Testis (tissue), 3 donors: ENCODE measurements around the gene TPSAB1. TPM values are rescaled to one million over a fixed set of nuclear protein-coding genes. Genes with fewer than 3 reads are reported as not detected.

Experiments used
- DNase-seq: peaks from one replicate; pipeline ENCODE4 v3.0.0-alpha.2; 2019
- H3K27ac ChIP-seq, 2 donors: fragments of 200-600 bp; sonication (generic); one replicate each; pipeline ENCODE4 v1.5.1; 2019
- H3K27me3 ChIP-seq: fragments of 200-600 bp; sonication (generic); one replicate; pipeline ENCODE4 v1.5.1; 2019
- H3K36me3 ChIP-seq: fragments of 200-600 bp; sonication (generic); one replicate; pipeline ENCODE4 v1.5.1; 2017; ENCODE audit warnings: low read depth; ENCODE audit errors: missing control alignments
- H3K4me1 ChIP-seq: fragments of 200-600 bp; sonication (generic); one replicate; pipeline ENCODE4 v1.5.1; 2019
- H3K4me3 ChIP-seq, 2 donors: fragments of 200-600 bp; sonication (generic); one replicate each; pipeline ENCODE4 v1.5.1; 2017 to 2019
- H3K9me3 ChIP-seq: fragments of 200-600 bp; sonication (generic); one replicate; pipeline ENCODE4 v1.5.1; 2017
- POLR2A ChIP-seq: fragments of 450-650 bp; IDR thresholded peaks from one replicate; pipeline ENCODE4 v1.6.1; 2017; ENCODE audit warnings: antibody characterized with exemption, mild to moderate bottlenecking, moderate library complexity
- WGBS, 2 donors: methylation state at CpG; one replicate each; pipeline ENCODE4 v1.1.5; 2018; 5-methylcytosine and 5-hydroxymethylcytosine counted together
- intact Hi-C: fragments of 100-400 bp; cut with DNase I; formaldehyde crosslinking; loops from one replicate; pipeline ENCODE4 v1.15.1; 2023; ENCODE audit warnings: low total_unique reads
- polyA plus RNA-seq: library from polyadenylated mRNA; stranded (reverse); fragments of 350-450 nt; fragmentation: Illumina TruSeq; extraction: RNeasy Lipid Tissue Mini Kit (QIAGEN cat#74804); gene quantifications from one replicate; pipeline ENCODE4 v1.2.3, GENCODE V29; 2014; ENCODE audit warnings: low read depth, low replicate concordance; ENCODE audit not compliant: insufficient read depth
- total RNA-seq, 2 donors: library from RNA; depleted of rRNA; stranded (reverse); fragments of >200 nt; gene quantifications; one replicate each; pipeline ENCODE4 v1.2.3, GENCODE V29; 2016
- TF ChIP-seq, protein P1 (sequence below), 3 experiments: fragments of 450-650 bp in 2 of 3; fragments of 200-600 bp in 1 of 3; sonication (generic) in 1 of 3; IDR thresholded peaks; one replicate each; pipeline ENCODE4 v1.5.1; 2016 to 2019; ENCODE audit warnings: antibody characterized with exemption in 3 of 3, mild to moderate bottlenecking in 2 of 3, moderate library complexity in 1 of 3

TPSAB1 gene
- total and polyA plus RNA-seq, 3 donors from 2014 or later = 11.7 to 32.0 (median 12.2) TPM

DNA sequence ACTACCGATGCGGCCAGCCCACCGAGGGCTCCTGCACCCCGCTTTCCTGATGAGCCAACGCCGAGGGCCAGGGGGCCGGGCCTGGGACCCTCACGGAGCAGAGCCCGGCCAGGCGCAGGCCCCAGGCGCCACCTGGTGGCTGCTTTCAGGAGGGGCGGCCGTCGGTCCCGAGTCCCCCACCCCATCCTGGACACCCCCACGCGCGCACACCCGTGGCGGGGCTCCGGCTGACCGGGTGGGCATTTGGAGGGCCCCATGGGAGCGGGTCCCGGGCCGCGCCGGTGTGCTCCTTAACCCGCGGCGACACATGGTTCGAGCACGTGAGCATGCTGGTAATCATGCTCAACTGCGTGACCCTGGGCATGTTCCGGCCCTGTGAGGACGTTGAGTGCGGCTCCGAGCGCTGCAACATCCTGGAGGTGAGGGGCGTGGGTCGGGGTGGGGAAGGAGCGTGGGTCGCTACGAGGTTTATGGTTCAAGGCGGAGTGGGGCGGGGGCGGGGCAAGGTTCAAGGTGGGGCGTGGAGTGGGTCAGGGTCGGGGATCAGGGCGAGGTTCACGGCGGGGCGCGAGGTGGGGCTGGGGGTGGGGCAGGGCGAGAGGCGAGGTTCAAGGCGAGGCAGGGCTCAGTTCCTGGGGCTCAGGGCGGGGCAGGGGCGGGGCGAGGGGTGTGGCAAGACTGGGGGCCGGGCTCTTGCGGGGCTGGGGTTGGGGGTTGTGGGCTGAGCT, 45.7 kb upstream of the TPSAB1 start:
- no peaks in the 10 kb centered on the region for H3K4me1 ChIP-seq
- H3K4me3 ChIP-seq = no peak overlapping the region
- DNase-seq = no peak
- TF ChIP-seq POLR2A = no peak
- TF ChIP-seq, protein P1, sequence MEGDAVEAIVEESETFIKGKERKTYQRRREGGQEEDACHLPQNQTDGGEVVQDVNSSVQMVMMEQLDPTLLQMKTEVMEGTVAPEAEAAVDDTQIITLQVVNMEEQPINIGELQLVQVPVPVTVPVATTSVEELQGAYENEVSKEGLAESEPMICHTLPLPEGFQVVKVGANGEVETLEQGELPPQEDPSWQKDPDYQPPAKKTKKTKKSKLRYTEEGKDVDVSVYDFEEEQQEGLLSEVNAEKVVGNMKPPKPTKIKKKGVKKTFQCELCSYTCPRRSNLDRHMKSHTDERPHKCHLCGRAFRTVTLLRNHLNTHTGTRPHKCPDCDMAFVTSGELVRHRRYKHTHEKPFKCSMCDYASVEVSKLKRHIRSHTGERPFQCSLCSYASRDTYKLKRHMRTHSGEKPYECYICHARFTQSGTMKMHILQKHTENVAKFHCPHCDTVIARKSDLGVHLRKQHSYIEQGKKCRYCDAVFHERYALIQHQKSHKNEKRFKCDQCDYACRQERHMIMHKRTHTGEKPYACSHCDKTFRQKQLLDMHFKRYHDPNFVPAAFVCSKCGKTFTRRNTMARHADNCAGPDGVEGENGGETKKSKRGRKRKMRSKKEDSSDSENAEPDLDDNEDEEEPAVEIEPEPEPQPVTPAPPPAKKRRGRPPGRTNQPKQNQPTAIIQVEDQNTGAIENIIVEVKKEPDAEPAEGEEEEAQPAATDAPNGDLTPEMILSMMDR (IDR thresholded peaks at IDR 0.05) = peak; percentile 81 to 88 (median 84)
- H3K36me3 ChIP-seq = no peaks in the 10 kb centered on the region
- no peaks in the 10 kb centered on the region for H3K27me3 ChIP-seq
- H3K9me3 ChIP-seq = no peaks in the 10 kb centered on the region
- WGBS, 2 donors = 41 to 45% methylated on average over 33 to 61 of the region's 61 CpGs
- no peak overlapping the region for H3K27ac ChIP-seq
- intact Hi-C loops = loop anchor here (5.0 kb wide), 1 partner anchor 83 kb away; no protein-coding TSS in a partner anchor

DNA sequence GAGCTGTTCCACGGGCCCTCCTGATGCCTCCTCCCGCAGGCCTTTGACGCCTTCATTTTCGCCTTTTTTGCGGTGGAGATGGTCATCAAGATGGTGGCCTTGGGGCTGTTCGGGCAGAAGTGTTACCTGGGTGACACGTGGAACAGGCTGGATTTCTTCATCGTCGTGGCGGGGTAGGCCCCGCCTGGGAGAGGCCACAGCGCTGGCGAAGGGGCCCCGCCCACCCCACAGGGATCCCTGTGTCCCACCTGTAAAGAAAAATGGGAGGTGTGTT, 45.2 kb upstream of the TPSAB1 start:
- Histone ChIP-seq H3K4me1 (no peaks in the 10 kb centered on the region), H3K36me3 (no peaks in the 10 kb centered on the region), H3K9me3 (no peaks in the 10 kb centered on the region), H3K27ac (no peak overlapping the region), H3K4me3 (no peak overlapping the region), H3K27me3 (no peaks in the 10 kb centered on the region)
- intact Hi-C loops = loop anchor here (5.0 kb wide), 1 partner anchor 83 kb away; no protein-coding TSS in a partner anchor
- no peak for DNase-seq
- WGBS, 2 donors = 91 to 92% methylated on average over 13 to 14 of the region's 14 CpGs
- TF ChIP-seq, protein P1 (IDR thresholded peaks at IDR 0.05) = no peak
- no peak for TF ChIP-seq POLR2A

DNA sequence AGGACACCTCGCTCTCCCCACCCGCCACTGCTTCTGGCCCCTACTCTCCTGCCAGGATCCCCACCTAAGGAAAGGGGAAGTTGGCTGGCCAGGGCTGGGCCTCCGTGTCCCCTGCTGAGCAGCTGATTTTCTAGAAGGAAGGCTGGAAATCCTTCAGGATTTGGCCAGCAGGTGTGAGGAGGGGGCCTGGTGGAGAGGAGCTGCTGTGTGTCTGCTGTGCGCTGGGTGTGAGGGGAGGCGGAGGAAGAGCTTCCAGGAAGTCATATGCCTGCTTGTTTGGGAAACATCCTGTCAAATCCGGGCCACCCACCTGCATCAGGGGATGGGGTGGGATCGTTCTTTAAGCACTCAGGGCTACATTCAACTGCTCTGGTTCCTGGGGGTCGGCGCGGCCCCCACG, 44.0 kb upstream of the TPSAB1 start:
- no peaks in the 10 kb centered on the region for H3K27me3 ChIP-seq
- no peaks in the 10 kb centered on the region for H3K36me3 ChIP-seq
- H3K4me1 ChIP-seq = no peaks in the 10 kb centered on the region
- no peak overlapping the region for H3K4me3 ChIP-seq
- TF ChIP-seq, protein P1 (IDR thresholded peaks at IDR 0.05) = no peak
- TF ChIP-seq POLR2A = no peak
- H3K9me3 ChIP-seq = no peaks in the 10 kb centered on the region
- 78 to 82% methylated on average over 6 to 11 of the region's 11 CpGs for WGBS, 2 donors
- DNase-seq = no peak
- H3K27ac ChIP-seq = no peak overlapping the region
- intact Hi-C loops = loop anchor here (5.0 kb wide), 1 partner anchor 84 kb away; no protein-coding TSS in a partner anchor

DNA sequence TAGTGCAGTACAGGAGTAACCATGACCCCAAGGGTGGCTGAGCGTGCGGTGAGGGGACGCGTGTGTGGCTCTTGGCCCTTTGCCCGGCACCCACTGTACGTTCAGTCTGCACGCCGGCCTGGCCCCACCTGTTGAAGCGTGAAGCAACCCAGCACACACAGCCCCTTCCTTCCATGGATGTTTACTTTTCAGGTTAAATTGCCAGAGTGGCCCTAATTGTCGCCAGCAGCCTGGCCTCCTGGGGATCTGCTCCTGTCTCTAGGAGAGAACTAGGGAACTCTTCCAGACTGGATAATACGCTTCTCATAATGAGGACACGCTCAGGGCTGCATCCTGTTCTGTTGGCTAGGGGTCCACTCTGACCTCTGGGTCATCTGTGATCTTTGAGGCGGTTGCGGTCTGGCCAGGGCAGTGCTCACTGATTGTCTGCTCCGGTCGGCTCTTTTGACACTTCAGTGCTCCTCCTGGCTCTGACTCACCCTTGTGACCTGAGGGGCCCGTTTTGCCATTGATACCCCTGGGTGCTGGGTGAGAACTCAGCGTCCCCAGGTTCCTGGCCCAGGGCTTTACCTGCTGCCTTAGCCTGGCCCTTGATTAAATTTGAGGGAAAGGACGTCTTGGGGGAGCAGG, 43.2 kb upstream of the TPSAB1 start:
- H3K4me3 ChIP-seq = no peak overlapping the region
- no peaks in the 10 kb centered on the region for H3K27me3 ChIP-seq
- DNase-seq = no peak
- intact Hi-C loops = loop anchor here (5.0 kb wide), 1 partner anchor 85 kb away; no protein-coding TSS in a partner anchor
- no peaks in the 10 kb centered on the region for H3K4me1 ChIP-seq
- no peak overlapping the region for H3K27ac ChIP-seq
- H3K9me3 ChIP-seq = no peaks in the 10 kb centered on the region
- 73 to 84% methylated on average over 16 to 19 of the region's 19 CpGs for WGBS, 2 donors
- TF ChIP-seq POLR2A = no peak
- TF ChIP-seq, protein P1 (IDR thresholded peaks at IDR 0.05) = no peak
- H3K36me3 ChIP-seq = no peaks in the 10 kb centered on the region
